Measurements from ENCODE around the gene ANGPTL5.
"Not testable (repeated sequence)": the region's sequence is repeated elsewhere in the genome, so short reads cannot be mapped to it uniquely, and the experiment has no call there.

ANGPTL5 gene

GRCh38 chr11:101916422-101916821 is at the start of gene ANGPTL5:
Gene ANGPTL5 (minus strand): TSS chr11:101916522. CDS start chr11:101907909, 8,613 bp downstream.
- DNase-seq (ENCODE audit: low spot score): no peak

DNA sequence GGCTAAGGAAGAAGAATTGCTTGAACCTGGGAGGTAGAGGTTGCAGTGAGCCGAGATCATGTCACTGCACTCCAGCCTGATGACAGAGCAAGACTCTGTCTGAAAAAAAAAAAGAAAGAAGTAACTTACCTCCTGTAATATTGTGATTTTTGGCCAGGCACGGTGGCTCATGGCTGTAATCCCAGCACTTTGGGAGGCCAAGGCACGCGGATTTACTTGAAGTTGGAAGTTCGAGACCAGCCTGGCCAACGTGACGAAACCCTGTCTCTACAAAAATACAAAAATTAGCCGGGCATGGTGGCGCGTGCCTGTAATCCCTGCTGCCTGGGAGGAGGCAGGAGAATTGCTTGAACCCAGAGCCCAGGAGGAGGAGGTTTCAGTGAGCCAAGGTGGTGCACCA is 47.9 kb upstream of the ANGPTL5 start:
- not testable (repeated sequence) for DNase-seq (ENCODE audit: low spot score)

DNA sequence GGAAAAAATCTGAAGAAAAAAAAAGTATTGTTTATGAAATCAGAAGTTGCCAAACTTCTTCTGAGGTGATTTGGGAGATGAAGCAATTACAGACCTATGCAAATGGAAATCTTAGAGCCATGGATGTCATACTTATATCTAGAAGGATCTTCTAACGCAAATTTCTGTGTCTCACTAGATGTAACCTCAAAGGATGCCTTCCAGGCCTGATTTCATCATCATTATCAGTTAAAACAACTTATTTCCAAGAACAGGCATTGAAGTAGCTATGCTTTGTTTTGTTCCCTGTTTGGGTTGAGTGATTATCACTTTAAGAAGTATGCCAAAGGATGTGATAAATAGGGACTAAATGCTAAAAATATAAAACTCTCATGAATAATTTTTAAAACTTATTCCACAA is 43.9 kb upstream of the ANGPTL5 start:
- DNase-seq (ENCODE audit: low spot score): no peak

DNA sequence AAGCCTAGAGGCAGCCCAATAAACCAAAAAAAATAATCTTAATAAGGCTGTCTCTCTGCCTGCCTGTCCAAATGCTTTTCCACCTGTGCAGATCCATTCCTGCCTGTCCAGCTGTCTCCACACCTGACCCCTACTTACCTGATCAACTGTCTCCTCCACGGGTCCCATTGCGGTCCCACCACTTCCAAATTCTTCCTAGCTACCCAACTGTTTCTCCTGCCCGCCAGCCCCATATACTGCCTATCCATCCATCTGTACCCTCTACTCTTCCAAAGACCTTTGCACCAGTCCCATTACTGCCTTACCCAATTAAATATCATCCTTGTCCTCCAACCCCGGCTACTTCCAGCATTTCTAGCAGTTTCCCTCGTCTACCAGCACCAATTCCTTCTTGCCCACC is 39.4 kb upstream of the ANGPTL5 start:
- no peak for DNase-seq (ENCODE audit: low spot score)

DNA sequence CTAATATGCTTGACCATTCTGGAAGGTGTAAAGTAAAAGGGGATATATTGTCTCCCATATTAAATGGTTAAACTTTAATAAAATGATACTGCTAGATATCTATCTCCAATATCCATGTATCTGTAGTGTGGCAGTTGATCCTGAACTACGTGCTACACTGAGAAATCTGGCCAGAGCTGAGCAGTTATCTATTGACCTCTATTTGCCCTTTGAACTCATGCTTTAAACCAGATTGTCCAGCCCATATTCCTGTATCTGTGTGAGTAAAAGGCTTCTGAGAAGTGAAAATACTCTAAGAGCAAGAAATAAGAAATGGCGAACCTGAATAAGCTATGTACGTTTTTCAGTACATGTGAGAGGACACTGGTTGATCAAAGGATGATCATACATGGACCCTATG is 39.0 kb upstream of the ANGPTL5 start:
- DNase-seq (ENCODE audit: low spot score): no peak

DNA sequence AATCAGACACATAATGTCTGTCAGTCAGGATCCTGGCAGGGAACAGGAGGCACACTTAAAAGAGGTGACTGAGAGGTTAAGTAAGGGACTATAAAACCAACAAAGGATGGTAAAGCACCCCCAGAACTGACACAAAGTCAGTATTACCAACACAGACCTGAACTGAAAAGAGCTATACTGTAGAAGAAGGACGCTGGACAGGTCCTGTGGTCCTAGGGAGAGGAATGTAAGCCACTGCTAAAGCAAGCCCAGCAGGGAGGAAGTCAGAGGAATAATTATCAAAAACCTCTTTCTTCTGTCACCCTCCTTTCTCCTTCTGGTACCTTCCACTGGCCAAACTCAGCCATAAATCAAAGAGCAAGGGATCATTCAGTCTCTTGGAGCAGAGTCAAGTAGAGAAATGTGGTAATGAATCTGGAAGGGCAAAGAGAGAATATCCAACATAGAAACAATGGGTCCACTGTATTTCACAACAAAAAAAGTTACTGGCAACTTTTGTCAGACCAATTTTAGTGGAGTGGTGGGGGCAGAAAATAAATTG is 33.4 kb upstream of the ANGPTL5 start:
- DNase-seq (ENCODE audit: low spot score): no peak

GRCh38 chr11:101945448-101945847 is 29.1 kb upstream of the ANGPTL5 start:
- no peak for DNase-seq (ENCODE audit: low spot score)

- no peak for DNase-seq (ENCODE audit: low spot score)
Observed at GRCh38 chr11:101944923-101945322, 28.6 kb upstream of the ANGPTL5 start.

DNA sequence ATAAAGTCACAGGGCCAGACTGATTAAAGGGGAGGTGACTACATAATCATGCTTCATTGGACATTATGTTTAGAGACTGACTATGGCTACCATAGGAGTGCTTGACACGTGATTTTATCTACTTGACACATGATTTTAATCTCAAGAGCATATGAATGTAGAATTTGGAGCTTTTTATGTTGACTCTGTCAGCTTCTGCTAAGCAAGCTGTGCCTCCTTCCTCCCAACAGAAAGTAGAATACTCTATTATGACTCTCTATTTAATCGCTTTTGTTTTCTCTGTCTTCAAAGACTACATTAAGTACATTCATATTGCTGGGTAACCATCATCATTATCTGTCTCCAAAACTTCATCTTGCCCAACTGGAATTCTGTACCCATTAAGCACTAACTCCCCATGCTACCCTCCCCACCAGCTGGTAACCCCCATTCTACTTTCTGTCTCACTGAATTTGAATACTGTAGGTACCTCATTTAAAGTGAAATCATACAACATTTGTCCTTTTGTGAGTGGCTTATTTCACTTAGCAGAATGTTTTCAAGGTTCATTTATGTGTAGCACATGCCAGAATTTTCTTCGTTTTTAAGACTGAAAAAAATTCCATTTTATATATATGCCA is 24.7 kb upstream of the ANGPTL5 start:
- no peak for DNase-seq (ENCODE audit: low spot score)

GRCh38 chr11:101931692-101932091 is 15.4 kb upstream of the ANGPTL5 start:
- no peak for DNase-seq (ENCODE audit: low spot score)

DNA sequence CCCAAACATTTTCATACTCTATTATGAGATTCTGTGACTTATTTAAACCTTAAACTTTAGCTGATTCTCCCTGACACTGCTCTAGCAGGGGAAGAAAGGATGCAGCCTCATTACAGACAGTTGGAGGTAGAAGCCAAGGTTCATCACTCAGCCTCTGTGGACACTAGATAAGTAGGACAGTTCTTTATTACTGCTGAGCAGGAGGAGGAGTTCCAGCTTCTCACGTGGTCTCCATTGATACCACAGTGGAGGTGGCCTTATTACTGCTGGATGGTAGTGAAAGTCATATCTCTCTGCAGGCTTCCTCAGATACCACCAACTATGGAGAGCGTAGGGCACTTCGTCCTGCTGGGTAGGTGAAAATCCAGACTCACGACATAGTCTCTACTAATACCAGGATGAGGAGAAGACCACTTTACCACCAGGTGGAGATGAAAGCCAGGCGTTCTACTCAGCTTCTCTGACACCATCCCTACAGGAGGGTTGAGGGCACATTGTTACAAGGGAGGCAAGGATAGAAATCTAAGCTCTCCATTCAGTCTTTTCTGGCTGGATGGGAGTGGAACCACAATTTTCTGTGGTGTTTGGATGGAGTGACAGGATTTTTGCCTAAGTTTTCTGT is 13.1 kb upstream of the ANGPTL5 start:
- no peak for DNase-seq (ENCODE audit: low spot score)

- no peak for DNase-seq (ENCODE audit: low spot score)
Observed at GRCh38 chr11:101923554-101923953, 7.2 kb upstream of the ANGPTL5 start.

DNA sequence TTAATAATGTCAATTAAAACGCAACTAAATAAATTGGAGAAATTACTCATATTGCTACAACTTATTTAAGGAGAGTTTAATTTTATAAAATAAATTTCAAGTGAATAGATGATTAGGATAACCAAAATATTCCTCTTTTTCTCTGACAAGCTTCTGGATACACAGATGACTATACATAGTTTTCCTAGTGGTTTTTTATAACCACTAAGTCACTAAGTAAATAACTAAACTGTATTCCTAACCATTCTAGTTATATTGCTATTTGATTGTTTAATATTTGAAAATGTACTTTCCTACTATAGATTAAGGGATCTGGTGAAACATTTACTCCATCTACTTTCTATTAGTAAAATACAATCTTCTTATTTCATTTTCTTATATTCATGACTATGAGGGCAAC is 4.7 kb upstream of the ANGPTL5 start:
- DNase-seq (ENCODE audit: low spot score): no peak

DNA sequence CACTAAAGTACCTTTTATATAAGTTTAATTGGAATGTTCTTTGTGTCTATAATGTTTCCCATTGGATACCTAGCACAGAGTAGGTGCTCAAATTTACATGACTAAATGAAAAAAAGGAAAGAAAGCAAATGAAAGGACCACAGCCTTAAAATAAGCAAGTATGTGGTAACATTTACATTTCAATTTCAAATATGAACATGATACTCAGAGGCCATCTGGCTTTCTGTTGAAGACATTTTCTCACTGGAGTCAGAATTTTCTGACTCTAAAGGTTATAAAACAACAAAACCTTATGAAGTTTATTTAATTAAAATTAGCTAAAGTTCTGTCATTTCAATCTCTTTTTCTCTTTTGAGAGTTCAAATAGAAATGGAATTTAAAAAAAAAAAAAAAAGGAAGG is 904 bp upstream of the ANGPTL5 start:
- no peak for DNase-seq (ENCODE audit: low spot score)

GRCh38 chr11:101915791-101916291 is 481 bp downstream of the ANGPTL5 start:
- peak; percentile 57 for DNase-seq (ENCODE audit: low spot score)

- peak; percentile 97 for DNase-seq (ENCODE audit: low spot score)
Observed at GRCh38 chr11:101914738-101915426, 1.4 kb downstream of the ANGPTL5 start, which contains the start of gene CEP126. Gene CEP126 (plus strand): TSS chr11:101915010. CDS start chr11:101915285, 275 bp downstream.

GRCh38 chr11:101914341-101914737 is 2.0 kb downstream of the ANGPTL5 start:
- DNase-seq (ENCODE audit: low spot score): peak; percentile 51

DNA sequence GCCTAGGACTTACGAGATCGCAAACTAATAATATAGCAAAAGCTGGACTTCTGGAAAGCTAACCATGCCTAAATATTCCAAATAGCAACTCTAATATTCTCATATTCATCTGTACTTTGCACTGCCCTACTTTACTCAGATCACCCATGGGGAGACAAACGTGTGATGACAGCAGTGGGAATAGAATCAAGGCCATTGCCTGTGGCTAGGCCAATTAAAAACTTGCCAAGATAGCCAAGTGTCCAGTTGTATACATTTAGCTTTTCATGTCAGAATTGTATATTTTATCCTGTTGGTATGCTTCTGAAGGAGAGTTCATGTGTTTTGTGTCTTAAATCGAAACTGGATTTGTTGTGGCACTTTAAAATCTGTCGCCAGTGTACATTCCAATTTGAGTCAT is 2.7 kb downstream of the ANGPTL5 start:
- DNase-seq (ENCODE audit: low spot score): no peak

DNA sequence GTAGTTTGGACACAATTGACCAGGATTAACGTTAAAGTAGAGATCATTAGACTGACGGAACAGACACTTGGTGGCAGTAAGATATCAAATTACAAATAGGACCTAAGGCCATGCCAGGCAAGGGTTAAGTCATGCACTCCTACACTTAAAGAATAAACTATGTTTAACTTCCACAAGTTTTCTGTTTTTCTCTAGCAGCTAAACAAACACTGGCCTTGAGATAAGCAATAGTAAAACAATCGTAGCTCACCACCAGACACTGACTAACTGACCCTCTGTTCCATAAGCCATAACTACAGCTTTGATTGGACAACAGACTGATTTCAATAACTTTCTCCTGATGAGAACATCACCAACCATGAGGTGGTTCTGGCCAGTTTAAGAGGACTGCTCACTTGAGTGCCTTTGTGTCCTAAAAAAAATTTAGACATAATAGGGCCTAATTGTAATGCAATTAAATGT is 3.5 kb downstream of the ANGPTL5 start:
- no peak for DNase-seq (ENCODE audit: low spot score)

DNA sequence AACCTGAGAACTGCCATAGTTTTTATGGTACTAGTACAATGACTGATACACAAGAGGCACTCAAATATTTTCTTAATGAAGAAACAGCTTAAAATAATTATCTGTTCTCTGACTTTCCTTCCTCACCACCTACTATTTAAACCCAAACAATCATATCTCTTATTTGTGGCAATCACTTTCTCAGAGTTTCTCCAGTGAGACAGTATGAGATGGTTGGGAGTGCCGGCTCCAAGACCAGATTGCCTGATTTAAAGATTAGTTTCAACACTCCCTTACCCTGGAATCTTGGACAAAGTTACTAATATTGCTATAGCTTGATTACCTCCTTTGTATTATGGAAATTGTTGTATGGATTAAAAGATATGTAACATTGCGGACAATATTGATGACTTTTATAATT is 7.2 kb downstream of the ANGPTL5 start:
- DNase-seq (ENCODE audit: low spot score): no peak

- DNase-seq (ENCODE audit: low spot score): no peak
Observed at GRCh38 chr11:101907815-101908214, 8.5 kb downstream of the ANGPTL5 start.

DNA sequence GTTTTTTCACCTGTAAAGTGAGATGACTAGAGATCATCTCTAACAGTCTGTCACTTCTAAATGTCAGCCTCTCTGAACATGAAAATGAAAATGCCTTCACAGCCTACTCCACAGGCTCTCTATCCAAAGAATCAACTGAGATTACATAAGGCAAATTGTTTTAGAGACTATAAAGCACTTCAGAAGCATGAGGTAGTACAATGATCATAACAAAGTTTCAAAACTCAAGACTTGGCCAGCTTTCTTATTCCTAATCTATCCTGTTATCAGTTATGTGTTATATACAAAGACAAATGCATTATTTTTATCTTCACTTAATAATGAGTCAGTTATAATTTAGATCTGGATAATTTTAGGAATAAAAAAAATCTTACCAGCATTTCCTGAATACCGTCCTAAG is 21.8 kb downstream of the ANGPTL5 start:
- DNase-seq (ENCODE audit: low spot score): no peak

DNA sequence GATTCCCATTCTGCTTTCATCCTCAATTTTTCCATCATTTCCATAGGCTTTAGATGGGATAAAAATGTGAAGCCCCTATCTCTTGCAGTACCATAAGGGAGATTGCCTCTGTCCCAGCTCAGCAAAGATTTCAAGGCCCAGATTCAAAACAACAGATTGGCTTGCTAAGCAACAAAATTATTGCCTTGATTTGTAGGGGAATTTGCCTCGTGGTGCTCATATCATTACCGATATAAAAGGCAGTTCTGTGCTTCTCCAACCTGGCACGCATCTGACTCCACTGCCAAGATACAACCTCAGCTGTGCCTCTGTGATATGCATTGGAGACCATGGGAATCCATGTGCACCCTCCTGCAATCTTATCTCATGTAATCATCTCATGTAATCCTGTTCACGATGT is 26.6 kb downstream of the ANGPTL5 start:
- DNase-seq (ENCODE audit: low spot score): no peak
